Stimulated activated CD8-positive, alpha-beta memory T cell treated with anti-CD3 and anti-CD28 coated beads, Interleukin-15, amount 100 ng/mL, for 1 hour (primary cell): ENCODE measurements around the gene IFNGR1.
"Not testable (repeated sequence)": the region's sequence is repeated elsewhere in the genome, so short reads cannot be mapped to it uniquely, and the experiment has no call there.

Experiments
- DNase-seq: peaks from one replicate; pipeline ENCODE4 v3.0.0-alpha.2; 2020; ENCODE audit warnings: low read depth

Gene IFNGR1

GRCh38 chr6:137235686-137236085, 16.5 kb upstream of the IFNGR1 start:
- no peak for DNase-seq

GRCh38 chr6:137233911-137234863, 15.0 kb upstream of the IFNGR1 start:
- DNase-seq: no peak

- DNase-seq: no peak
Measured at GRCh38 chr6:137231895-137232294, 12.7 kb upstream of the IFNGR1 start.

GRCh38 chr6:137230956-137231555, 11.9 kb upstream of the IFNGR1 start:
- no peak for DNase-seq

GRCh38 chr6:137230547-137230946, 11.4 kb upstream of the IFNGR1 start:
- no peak for DNase-seq

GRCh38 chr6:137229075-137229759, 10.0 kb upstream of the IFNGR1 start:
- no peak for DNase-seq

GRCh38 chr6:137227871-137228302, 8.7 kb upstream of the IFNGR1 start:
- DNase-seq: no peak

- no peak for DNase-seq
Measured at GRCh38 chr6:137226697-137227096, 7.5 kb upstream of the IFNGR1 start.

- no peak for DNase-seq
Measured at GRCh38 chr6:137224799-137225198, 5.6 kb upstream of the IFNGR1 start.

GRCh38 chr6:137223370-137224131, 4.4 kb upstream of the IFNGR1 start:
- no peak for DNase-seq

GRCh38 chr6:137222381-137222780, 3.2 kb upstream of the IFNGR1 start:
- no peak for DNase-seq

GRCh38 chr6:137219664-137220252, 573 bp upstream of the IFNGR1 start:
- DNase-seq: no peak

GRCh38 chr6:137218473-137218916, 690 bp downstream of the IFNGR1 start:
- DNase-seq: no peak

- no peak for DNase-seq
Measured at GRCh38 chr6:137217801-137218472, 1.2 kb downstream of the IFNGR1 start.

- DNase-seq: no peak
Measured at GRCh38 chr6:137216875-137217553, 2.2 kb downstream of the IFNGR1 start.

GRCh38 chr6:137216106-137216505, 3.1 kb downstream of the IFNGR1 start:
- no peak for DNase-seq

- DNase-seq: not testable (repeated sequence)
Measured at GRCh38 chr6:137215630-137216029, 3.6 kb downstream of the IFNGR1 start.

GRCh38 chr6:137214931-137215330, 4.3 kb downstream of the IFNGR1 start:
- DNase-seq: no peak

- no peak for DNase-seq
Measured at GRCh38 chr6:137213813-137214212, 5.4 kb downstream of the IFNGR1 start.

GRCh38 chr6:137213331-137213740, 5.8 kb downstream of the IFNGR1 start:
- no peak for DNase-seq
